Left renal pelvis (tissue), 4 donors: ENCODE measurements around the gene ORAI1. TPM values are rescaled to one million over a fixed set of nuclear protein-coding genes. Genes with fewer than 3 reads are reported as not detected.
"Not testable (repeated sequence)": the region's sequence is repeated elsewhere in the genome, so short reads cannot be mapped to it uniquely, and the experiment has no call there.

Source experiments
- DNase-seq, 4 donors: peaks; one replicate each; pipeline ENCODE4 v3.0.0-alpha.2; 2013; ENCODE audit warnings: low read depth in 4 of 4, low spot score in 3 of 4
- polyA plus RNA-seq, 4 donors: library from polyadenylated mRNA; unstranded; fragments of 120-200 nt; gene quantifications; one replicate each; pipeline ENCODE4 v1.2.1, GENCODE V29; 2013; ENCODE audit not compliant: insufficient read length in 4 of 4

The ORAI1 gene
- polyA plus RNA-seq, 4 donors: 11.1 to 17.2 (median 12.1) TPM

DNA sequence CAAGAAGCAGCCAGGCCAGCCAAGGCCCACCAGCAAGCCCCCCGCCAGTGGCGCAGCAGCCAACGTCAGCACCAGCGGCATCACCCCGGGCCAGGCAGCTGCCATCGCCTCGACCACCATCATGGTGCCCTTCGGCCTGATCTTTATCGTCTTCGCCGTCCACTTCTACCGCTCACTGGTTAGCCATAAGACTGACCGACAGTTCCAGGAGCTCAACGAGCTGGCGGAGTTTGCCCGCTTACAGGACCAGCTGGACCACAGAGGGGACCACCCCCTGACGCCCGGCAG is 15.0 kb downstream of the ORAI1 start:
- no peak for DNase-seq

- DNase-seq: no peak
Observed at GRCh38 chr12:121648458-121649028, 22.2 kb downstream of the ORAI1 start.

DNA sequence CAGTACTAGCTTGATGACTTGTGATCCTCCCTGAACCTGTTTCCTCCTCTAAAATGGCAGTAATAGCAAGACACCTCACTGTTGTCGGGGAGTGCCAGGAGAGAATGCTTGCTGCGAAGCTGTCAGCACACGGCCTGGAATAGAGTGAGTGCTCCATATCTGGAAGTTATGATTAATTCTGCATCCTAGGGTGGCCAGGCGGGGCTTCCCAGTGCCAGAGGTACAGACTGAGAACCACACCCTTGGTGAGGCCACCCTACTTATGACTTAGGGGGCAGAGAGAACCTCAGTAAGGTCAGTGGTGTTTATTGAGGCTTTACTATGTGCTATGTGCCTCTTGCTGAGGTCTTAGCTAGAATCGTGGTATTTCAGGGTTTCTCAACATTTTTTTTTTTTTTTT is 23.0 kb downstream of the ORAI1 start:
- no peak for DNase-seq

GRCh38 chr12:121649819-121650353 is 23.6 kb downstream of the ORAI1 start:
- DNase-seq: no peak

DNA sequence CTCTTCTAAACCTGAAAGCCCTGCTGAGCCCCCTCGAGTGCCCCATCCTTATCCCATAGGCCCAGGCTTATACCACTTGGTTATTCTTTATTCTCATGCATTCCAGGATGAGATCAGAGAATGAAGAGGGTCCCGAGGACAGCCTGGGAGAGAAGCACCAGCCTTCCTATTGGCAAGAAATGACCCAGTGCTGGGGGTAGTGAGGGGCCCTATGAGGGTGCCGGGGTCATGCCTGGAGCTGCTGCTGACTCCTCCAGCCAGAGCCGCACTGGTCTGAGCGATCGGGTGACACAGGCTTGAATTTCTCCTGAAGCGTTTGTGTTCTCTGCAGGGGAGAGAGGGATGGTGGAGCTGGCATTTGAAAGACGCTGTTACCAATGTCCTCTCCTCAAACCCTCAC is 25.0 kb downstream of the ORAI1 start:
- no peak for DNase-seq

DNA sequence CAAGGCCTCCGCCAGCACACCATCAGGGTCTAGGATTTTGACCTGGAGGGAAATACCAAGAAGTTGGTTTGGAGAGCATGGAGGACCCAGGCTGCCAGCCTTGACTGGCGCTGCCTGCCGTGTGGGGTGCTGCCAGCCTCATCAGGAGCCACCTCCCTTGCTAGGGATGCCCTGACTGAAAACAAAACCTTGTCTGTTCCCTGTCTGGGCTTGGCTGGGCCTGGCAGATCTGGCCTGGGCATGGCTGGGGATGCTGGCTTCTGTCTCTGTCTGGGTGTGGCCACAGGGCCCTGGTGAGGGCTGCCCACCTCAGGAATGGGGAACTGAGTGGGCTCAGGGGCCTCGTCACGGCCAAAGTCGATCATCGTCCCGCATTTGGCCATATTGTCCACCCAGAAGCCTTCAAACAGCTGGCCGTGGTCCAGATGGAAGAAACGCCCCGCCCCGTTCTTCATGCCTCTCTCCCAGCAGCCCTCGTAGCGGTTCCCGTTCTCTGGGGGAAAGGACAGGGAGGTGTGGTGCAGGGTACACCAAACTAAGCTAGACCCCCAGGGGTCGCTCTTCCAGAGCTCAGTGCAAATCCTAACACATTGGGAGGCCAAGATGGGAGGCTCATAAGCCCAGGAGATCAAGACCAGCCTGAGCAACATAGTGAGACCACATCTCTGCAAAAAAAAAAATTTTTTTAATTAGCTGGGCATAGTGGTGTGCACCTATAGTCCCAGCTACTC is 26.6 kb downstream of the ORAI1 start:
- DNase-seq: no peak

DNA sequence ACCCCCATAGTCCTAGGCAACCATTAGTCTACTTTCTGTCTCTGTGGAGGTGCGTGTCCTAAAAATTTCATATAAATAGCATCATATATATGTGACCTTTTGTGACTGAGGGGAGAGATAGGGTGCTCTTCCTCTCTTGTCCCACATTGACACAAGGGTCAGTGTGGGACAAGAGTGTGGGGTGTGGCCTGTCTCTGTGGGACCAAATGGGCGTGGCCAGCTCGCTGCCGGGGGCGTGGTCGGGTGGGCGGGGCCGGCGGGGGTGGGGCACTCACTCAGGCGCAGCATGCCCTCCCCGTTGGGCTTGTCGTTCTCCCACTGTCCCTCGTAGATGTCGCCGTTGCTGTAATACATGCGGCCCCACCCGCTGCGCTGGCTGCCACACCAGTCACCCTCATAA is 27.7 kb downstream of the ORAI1 start:
- DNase-seq: no peak

DNA sequence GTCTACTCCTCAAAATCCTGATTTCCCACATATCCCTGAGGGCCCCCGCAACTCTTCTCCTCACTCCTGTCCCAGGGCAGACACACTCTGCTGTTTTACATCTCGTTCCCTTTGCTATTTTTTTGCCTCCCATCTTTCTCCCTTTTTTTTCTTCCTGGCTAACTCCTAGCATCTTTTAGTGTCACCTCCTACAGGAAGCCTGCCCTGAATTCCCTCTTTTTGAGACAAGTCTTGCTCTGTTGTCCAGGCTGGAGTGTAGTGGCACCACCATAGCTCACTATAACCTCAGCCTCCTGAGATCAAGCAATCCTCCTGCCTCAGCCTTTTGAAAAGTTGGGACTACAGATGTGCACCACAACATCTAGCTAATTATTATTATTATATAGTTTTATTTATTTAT is 29.8 kb downstream of the ORAI1 start:
- no peak for DNase-seq

DNA sequence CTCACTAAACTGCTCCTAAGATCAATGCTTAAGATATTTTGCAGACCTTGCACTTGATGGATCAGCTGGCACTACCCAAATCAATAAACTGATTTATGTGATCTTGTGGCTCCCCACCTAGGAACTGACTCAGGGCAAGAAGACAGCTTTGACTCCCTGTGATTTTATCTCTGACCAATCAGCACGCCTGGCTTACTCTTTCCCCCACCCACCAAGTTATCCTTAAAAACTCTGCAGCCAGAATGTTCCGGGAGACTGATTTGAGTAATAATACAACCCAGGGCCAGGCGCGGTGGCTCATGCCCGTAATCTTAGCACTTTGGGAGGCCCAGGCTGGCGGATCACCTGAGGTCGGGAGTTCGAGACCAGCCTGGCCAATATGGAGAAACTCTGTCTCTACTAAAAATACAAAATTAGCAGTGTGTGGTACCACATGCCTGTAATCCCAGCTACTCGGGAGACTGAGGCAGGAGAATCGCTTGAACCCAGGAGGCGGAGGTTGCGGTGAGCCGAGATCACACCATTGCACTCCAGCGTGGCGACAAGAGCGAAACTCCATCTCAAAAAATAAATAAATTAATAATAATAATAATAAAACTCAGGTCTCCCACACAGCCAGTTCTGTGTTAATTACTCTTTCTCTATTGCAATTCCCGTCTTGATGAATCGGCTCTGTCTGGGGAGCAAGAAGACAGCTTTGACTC is 31.1 kb downstream of the ORAI1 start:
- no peak for DNase-seq

- not testable (repeated sequence) for DNase-seq
Observed at GRCh38 chr12:121661353-121662105, 35.2 kb downstream of the ORAI1 start.

DNA sequence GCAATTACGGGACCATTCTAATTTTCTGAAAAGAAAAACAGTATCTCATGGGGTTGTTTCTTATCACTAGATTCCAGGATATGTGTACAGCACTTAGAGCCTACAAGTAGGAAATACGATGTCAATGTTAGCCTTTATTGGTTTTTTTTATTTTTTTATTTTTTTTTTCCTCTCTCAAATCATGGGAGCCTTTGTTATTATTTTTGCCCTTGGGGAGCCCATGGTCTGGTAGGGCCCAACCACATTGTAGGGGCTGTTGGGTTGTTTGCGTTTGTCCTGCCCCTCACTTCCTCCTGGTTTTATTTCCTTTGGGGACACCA is 37.2 kb downstream of the ORAI1 start:
- DNase-seq: no peak

DNA sequence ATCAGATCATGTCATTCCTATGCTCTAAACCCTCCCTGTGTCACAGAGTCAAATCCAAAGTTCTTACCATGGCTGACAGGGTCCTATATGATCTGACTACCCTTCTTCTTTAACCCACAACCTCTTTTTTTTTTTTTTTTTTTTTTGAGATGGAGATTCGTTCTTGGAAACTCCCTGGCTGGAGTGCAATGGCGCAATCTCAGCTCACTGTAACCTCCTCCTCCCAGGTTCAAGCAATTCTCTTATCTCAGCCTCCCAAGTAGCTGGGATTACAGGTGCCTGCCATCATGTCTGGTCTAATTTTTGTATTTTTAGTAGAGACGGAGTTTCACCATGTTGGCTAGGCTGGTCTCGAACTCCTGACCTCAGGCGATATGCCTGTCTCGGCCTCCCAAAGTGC is 40.5 kb downstream of the ORAI1 start:
- not testable (repeated sequence) for DNase-seq

DNA sequence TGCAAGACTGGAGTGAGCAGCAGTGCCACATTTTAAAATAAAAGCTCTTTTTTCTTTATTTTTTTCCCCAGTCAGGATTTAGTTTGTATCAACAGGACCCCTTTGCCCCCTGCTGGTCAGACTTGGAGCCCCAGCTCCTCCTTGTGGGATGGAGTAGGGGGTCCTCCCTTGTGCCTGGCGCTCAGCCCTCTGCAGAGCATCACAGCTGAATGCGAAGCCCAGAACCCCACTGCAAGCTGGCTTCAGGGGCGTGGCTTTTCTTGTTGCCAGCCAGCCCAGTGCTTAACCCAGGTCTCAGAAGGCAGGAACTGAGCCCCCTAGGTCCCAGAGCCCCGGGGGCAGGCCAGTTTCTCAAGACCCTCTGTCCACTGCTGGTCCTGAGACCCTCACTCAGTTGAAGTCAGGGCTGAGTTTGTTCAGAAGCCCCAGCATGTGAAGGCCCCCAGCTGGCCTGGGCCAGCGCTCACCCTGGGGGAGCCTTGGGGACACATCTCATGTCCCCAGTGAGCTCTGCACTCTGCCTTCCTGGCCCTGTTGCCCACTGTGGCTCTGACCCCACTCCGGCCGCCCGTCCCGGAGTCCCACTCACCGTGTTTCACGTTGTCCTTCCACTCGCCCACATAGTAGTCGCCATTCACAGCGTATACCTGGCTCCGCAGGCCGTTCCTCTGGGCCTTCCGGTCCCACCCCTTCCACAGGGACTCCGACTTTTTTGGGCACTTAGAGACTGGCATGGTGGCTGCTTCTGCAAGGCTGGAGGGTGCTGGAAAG is 42.6 kb downstream of the ORAI1 start:
- no peak for DNase-seq

DNA sequence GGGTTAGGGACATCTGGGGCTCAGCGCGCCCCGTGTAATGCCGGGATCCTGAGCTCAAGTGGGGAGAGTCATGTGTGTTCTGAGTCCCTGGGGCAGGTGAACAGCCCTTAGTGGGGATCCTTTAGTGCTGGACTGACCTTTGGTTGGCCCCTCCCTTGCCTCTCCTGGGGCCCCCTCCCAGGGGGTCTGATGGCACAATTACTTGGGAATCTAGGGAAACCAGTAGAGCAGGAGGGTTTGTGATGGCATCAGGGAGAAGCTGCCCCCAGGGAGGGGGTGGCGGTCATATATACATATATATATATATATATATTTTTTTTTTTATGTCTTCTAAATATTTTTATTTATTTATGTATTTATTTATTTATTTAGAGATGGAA is 43.2 kb downstream of the ORAI1 start, which contains the start of gene MORN3:
Gene MORN3 (minus strand): TSS at position 134 of the 380 bp plus-strand sequence. CDS start 171 bp downstream, outside the sequence.
- DNase-seq: no peak

GRCh38 chr12:121673013-121673511 is 46.7 kb downstream of the ORAI1 start:
- DNase-seq: no peak

DNA sequence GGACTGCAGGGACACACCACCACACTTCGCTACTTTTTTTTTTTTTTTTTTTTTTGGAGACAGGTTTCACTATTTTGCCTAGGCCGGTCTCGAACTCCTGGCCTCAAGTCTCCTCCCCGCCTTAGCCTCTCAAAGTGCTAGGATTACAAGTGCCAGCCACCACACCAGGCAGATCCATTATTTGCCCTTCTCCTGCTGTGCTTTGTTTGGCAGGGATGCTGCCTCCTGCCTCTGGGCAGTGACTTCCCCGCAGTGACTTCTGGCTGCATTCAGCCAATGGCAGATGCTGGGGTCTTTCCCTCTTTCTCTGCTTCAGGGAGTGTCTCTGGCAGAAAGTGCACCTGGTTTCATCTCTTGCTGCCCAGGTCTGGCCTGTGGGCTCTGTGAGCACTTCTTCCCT is 49.9 kb downstream of the ORAI1 start:
- no peak for DNase-seq

- no peak for DNase-seq
Observed at GRCh38 chr12:121678305-121678704, 52.0 kb downstream of the ORAI1 start.

DNA sequence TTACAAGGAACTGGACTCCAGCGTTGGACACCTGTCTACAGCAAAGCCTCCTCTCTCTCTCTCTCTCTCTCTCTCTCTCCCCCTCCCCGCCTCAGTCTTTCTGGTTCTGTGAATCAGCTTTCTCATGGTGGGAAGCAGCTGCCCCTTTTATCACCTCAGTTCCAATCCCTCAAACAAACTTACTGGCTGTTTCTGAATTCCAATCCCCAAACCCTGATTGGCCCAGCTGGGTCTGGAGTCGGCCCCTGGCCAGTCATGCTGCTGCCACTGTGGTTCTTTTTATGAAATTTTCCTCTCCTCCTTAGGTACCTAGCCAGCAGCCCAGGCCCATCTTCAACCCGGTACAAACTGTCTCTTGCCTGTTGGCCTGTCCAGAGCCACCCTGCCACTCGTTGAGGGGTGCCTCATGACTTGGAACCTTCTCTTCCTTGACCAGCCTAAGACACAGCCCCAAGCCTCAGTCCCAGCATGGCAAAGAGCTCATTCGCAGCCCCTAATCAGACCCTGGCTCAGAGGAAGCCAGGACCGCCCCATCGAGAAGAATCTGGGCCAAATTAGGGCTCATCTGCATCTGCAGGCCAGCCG is 52.5 kb downstream of the ORAI1 start:
- no peak for DNase-seq

- DNase-seq: not testable (repeated sequence)
Observed at GRCh38 chr12:121679661-121680197, 53.4 kb downstream of the ORAI1 start.

DNA sequence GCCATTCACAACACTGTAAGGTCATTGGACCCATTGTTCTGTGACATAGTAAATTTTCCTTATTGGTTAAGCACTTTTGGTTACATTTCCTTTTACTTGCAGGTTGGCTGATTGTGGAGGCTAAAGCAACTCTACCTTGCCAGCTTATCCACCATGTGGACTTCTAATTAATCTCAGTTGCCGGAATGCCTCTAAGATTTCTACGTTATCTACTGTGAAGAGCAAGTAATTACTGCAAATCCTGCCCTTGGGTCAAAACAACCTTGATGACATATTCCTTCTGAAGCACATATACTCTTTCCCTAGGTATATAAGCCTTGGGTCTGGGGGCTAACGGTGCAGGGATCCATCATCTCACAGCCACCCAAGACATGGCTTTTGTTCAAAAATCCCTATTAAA is 62.6 kb downstream of the ORAI1 start:
- no peak for DNase-seq
